Activated CD8-positive, alpha-beta memory T cell treated with anti-CD3 and anti-CD28 coated beads for 48 hours (primary cell): ENCODE data around the gene SH3D19.

Experiments
- DNase-seq, 3 experiments: peaks; one replicate each; pipeline ENCODE4 v3.0.0-alpha.2; 2020; ENCODE audit warnings: low read depth in 2 of 3, low spot score in 2 of 3

Gene SH3D19, protein sequence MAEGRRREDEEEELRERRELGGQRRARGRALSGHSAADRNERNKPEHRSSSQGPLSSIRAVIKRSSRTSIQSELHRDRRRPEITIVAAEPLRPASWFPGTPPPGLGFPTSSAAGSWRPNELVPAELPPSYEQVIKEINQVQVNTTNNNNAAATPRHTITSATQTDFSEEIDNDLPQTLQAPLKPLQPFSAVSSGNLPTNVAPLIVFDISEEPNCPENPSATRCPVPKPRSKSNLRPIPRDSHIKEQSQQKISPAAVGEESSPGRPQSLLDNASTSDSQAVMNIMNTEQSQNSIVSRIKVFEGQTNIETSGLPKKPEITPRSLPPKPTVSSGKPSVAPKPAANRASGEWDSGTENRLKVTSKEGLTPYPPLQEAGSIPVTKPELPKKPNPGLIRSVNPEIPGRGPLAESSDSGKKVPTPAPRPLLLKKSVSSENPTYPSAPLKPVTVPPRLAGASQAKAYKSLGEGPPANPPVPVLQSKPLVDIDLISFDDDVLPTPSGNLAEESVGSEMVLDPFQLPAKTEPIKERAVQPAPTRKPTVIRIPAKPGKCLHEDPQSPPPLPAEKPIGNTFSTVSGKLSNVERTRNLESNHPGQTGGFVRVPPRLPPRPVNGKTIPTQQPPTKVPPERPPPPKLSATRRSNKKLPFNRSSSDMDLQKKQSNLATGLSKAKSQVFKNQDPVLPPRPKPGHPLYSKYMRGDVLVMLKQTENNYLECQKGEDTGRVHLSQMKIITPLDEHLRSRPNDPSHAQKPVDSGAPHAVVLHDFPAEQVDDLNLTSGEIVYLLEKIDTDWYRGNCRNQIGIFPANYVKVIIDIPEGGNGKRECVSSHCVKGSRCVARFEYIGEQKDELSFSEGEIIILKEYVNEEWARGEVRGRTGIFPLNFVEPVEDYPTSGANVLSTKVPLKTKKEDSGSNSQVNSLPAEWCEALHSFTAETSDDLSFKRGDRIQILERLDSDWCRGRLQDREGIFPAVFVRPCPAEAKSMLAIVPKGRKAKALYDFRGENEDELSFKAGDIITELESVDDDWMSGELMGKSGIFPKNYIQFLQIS

DNA sequence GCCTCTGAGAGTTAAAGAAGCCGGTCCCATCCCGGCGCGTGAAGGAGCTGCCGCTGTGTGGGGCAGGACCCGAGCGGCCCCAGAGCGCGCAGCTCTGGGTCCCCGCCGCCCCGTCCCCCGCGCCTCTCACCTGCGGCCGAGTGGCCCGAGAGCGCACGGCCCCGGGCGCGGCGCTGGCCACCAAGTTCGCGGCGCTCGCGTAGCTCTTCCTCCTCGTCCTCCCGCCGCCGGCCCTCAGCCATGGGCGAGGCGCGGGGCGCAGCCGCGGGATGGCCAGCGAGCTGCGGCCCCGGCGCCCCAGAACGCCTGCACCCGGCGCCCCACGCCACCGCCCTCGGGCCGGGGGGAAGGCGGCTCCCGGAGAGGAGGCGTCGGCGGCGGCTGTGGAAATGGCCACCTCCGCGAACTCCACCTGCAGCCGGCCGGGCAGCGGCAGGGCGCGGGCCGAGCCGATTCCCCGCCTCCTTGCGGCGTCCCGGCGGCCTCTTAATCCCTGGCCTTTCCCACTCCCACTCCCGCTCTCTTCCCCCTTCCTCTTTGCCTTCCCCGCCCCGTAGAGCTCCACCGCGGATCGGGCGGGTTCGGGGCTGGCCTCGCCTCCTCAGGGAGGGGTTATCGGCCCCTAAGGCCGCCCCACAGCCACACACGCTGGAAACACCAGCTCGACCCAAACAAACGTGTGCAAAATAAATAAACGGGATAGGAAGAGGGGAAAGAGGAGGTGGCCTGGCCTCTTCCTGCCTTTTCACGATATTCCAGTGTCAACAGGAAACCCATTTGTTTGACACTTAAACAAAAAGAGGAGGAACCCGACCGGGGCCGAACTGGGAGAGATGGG lies at the start of gene SH3D19:
Gene SH3D19 (minus strand): TSS at position 495 of the 838 bp plus-strand sequence. CDS start 253 bp downstream, at position 242.
- DNase-seq, result no peak

DNA sequence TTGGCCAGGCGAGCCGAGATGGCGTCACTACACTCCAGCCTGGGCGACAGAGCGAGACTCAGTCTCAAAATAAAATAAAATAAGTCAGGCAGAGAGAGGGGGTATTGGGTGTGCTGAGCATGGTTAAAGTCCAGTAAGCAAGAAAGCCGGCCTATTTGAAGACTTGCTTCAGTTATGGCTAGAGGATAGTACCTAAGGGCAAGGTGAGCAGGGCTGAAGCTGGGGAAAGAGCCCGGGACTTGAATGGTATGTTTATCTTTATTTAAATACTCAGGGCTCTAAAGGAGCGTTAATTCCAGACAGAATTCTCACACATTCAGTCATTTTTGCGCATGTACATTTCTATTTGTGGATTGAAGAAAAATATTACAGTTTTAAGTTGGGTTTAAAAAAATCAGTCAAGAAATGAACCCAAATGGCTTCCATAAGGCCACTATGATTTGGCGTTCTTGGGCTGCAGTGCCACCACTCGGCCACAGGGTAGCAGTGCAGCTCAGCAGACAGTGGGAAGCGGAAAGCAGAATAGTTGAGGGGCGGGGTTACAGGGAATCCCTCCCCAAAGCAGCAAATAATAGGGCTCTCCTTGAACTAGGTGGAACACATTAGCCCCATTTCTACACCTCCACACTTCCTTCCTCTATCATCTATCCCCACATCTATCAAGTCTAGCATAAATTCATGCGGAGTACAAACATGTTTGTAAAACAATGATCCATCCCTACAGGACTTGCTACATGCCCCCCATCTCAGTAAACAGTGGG lies 37.2 kb upstream of the SH3D19 start:
- DNase-seq, result peak; percentile 33 to 62 (median 45)

DNA sequence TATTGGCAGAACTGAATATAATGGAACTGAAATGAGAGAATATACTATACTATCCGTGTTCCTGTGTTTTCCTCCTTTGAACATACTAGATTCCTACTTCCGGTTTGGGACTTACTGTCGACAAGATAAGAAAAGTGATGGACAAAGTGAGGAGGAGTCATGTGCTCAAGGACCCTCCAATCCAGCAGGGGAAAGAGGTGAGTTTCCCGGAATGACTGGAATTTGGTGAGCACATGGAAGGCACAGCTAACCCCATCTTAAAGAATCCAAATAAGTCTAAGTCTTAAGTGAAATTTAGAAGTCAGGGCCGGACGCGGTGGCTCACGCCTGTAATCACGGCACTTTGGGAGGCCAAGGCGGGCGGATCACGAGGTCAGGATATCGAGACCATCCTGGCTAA lies 36.6 kb upstream of the SH3D19 start:
- DNase-seq, result no peak

- no peak for DNase-seq
These were observed 35.7 kb upstream of the SH3D19 start for GRCh38 chr4:151361126-151361525.

DNA sequence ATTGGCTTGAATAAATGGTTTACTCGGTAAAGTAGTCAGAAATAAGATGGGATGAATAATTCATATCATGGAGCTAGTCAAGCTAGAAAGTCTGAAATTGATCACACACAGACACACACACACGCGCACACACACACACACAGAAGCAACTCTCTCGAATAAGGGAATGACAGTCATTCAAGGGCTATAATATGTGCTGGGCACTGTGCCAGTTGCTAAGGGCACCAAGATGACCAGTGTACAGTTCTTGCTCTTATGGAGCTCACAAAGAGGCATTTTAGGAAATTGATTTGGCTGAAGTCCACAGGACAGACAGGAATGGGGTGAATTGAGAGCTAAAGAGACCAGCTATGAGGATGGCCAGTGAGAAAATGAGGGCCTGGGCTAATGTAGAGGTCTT lies 34.2 kb upstream of the SH3D19 start:
- no peak for DNase-seq

DNA sequence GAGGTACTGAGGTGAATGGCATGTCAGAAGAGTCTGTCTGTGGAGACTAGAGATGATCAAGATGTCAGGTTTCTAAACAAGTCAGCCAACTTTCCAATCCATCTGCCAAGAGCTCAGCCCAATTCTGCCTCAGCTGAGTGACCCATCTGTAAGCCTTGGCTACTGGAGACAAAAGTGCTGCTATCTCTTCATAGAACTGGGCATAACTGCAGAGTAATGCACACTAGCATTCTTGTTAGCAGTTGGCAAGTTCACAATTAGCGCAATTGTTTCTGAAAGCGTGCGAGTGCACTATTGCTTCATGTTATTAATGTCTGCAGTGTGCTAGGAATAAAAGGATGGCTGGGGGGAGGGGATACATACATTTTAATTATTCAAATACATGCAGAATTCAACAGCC lies 32.9 kb upstream of the SH3D19 start:
- no peak for DNase-seq

DNA sequence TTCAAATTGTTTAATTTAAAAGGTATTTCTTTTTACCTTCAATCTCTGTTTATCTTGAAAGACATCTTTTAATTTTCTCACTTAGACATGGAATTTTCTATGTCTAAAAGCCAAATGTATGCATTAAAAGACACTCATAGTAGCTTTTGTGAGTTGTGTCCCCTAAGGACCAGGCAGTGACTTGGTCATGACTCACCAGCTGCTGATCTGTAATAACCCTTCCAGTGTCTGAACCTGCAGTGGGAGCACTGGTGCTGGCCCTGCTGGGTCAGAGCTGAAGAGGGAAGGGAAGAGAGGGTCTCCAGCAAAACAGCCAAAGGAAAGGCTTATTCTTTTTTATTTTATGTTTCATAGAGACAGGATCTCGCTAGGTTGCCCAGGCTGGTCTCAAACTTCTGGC lies 31.1 kb upstream of the SH3D19 start:
- no peak for DNase-seq

DNA sequence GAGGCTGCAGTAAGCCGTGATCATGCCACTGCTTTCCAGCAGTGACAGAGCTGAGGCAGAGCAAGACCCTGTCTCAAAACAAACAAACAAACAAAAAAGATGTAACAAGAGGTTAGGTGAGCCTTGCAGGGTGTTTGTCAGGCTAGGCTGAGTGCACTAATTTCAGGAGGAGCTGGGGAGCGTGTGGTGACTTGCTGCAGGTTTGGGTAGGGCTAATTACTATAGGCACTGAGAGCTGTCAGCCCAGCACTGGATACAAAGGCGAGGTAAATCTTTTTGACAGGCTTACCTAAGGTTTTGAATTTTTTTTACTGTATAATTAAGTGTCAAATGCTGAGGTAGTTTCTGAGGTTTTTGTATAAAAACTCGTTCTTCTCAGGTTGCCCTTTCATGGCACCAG lies 29.8 kb upstream of the SH3D19 start:
- no peak for DNase-seq

DNA sequence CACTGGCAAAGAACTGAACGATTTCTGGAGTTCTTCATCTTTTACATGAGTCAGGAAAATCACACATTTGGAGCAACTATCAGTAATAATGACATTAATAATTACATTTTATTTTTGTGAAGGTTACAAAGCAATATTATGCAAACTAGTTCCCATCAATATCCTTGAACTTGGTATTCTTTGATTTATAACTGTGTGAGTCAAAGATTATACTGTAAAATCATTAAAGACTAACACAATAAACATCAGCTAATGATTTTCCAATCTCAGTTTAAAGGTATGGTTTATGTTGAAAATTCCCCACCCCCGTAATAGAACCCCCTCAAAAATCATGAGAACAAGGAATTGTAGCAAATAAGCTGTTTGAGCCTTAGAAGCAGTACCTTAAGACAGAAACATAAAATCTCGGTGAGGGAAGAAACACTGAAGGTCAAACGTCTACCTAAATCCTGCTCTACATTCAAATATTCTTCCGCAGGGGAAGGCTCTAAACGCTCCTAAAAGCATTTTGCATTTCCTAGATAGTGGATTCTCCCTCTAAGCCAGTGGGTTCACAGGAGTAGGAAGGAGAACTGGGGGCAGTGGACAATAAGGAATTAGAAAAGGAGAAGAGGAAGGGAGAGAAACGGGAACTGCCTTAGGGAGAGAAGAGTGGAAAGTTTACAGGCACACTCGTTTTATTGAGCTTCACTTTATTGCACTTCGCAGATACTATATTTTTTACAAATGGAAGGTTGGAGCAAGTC lies 22.3 kb upstream of the SH3D19 start:
- no peak for DNase-seq

DNA sequence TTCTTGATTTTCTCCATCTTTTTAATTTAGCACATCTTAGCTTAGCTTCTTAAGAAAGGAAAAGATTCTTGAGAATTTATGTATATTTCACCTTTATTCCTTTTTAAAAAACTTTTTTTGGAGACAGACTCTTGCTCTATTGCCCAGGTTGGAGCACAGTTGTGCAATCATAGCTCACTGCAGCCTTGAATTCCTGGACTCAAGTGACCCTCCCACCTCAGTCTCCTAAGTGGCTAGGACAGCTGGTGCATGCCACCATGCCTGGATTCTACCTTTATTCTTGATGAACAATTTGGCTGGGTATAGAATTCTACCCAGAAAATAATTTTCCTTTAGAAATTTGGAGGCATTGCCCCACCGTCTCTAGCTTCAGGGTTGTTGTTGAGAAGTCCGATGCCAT lies 19.5 kb upstream of the SH3D19 start:
- no peak for DNase-seq

DNA sequence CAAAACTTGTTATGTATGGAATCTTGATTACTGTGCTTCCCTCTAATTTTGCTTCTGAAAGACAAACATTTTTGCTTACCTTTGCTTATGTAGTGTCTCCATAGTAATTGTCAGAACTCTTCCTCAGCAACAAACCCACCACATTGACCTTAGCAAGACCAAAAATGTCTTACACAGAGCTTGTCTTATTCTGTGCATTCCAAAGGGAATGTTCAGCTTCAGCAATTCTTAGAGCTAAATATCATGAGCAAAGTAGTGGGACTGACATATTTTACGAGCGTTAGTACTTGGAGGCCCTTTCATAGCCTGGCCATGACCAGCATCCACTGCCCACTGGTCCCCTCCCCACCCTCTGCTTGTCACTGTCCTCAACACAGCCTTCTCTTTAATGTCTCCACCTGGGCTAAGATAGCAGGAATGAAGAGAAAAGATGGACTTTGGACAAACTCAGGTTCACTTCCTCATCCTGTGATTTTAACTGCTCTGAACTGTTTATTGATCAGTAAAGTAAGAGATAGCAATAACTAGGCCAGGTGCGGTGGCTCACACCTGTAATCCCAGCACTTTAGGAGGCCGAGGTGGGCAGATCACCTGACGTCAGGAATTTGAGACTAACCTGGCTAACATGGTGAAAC lies 15.5 kb upstream of the SH3D19 start:
- no peak for DNase-seq

DNA sequence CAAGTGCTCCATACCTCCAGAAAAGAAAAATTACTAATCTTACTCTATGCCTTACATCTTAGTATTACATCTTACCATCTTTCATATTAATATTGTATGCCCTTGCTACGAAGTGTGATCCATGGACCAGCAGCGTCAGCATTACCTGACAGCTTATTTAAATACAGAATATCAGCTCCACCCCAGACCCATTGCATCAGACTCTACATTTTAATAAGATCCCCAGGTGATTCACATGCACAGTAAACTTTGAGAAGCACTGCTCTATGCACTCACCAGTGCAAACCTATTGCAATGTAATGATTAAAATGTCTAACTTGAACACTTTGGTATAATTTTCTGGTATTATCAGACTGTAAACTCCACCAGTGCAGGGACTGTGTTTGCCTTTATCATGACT lies 14.1 kb upstream of the SH3D19 start:
- no peak for DNase-seq

DNA sequence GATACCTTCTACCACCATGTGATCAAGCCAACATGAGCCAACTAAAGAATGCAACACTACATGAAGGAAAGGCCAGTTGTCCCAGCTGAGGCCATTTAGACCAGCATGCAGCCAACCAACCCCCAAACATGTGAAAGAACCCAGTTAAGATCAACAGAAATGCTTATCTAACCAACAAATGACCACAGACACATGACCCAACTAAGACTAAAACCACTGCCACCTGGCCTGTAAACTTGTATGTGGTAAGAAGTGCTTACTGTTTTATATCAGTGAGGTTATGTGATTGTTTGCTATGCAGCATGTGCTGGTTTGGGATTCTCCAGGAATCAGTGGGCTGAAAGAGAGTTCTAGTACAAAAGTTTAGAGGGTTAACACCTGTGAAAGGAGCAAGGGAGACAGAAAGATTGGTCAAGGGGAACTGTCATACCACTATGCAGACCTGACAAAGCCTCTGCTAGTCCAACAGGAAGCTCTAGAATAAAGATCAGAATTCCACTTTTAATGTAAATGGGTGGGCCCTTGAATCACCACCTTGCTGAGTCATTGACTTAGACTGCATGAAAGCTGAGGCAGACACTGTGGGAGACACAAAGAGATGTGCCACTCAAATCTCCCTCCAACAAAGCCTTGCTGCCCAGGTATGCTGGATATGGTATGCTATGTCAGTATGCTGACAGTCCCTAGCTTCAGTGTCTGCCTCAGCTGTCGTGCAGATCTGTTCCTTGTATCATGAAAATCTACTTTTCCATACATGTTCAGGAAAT lies 6.1 kb upstream of the SH3D19 start:
- DNase-seq, result no peak

DNA sequence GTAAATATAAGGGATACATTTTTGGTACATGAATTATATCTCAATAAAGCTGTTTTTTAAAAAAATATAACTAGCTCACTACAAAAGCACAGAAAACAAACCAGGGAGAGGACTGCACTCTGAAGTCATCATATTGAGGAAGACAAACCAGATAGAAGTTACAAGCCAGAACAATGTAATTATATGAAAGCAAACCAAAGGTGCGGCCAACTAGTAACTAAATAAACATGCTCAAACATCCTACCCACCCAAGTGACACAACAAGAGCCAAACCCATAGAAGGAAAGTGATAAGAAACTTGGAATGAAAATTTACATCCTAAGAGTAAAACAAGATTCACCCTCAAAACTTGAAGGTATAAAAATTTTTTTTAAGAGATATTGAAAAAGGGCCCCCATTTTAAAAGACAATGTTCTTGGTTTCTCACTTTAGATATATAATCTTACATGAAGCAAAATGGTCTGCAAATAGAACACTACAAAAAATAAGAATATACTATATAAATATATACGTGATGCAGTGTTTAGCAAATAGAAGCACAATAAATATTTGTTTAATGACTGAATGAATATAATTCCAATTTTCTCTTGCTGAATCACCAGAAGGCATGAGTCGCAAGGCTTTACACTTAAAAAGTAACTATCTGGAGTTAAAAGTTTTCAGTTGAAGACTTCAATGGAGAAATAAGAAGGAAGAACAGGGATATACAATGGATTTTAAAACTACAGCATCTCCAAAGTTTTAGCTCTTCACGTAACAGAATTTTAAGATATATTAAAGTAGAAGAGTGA lies 4.0 kb upstream of the SH3D19 start:
- DNase-seq, result no peak

DNA sequence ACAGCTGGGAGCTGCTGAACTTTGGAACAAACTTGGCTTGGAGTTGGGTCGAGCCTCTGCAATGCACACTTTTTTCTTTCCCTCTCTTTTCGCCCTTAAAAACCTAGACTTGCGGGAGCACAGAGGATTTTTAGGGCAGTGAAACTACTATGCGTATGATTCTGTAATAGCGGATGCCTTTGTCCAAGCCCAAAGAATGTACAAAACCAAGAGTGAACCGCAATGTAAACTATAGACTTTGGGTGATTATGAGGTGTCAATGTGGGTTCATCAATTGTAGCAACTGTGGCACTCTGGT lies 493 bp upstream of the SH3D19 start:
- DNase-seq, result no peak

DNA sequence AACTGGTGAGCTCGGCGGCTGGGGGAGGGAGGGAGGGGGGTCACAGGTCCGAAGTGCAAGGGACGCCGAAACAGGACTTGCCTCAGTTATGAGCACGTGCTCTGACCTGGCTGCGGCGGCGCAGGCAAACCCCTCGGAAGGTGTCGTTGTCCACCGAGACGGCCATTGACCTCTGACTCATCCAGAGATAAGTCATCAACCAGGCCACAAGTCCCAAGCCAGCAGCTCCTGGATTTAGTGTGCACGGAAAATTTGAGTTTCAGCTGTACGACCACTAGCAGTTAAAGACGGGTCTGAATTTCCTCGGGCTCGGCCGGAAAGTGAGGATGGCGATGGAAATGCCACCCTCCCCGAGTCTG lies 674 bp downstream of the SH3D19 start:
- peak in 1 of 3 experiments; percentile 10 for DNase-seq

DNA sequence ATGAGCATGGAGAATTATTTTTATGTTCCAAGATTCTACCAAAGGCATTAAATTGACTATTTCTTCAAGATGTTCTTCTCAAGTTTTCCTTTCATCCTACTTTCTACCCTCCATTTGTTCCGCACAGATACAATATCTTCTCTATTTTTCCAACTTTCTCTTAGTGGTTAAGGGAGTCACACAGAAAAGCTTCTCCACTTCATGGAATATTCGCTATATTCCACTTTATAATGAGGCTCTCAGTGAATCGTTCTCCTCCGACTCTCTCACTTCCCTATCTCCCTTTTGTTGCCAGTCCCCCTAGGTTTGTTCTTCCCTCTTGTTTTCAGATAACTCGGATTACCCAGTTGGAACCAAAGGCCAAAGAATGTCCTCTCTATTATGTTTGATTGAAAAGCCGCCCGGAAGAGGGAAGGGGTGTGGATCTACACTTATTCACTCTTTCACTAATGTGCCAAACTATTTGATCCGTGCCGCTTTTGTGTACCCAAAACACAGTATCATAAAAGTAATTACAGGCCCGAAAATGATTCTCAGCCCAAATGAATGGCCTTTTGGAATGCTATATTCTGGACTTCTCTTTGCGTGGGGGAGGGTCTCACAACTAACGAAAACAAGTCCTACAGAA lies 1.2 kb downstream of the SH3D19 start:
- no peak for DNase-seq
